Colonic mucosa (tissue), 4 donors: Measurements from ENCODE around the gene TMCO1. TPM values are rescaled to one million over a fixed set of nuclear protein-coding genes. Genes with fewer than 3 reads are reported as not detected.
"Not testable (repeated sequence)": the region's sequence is repeated elsewhere in the genome, so short reads cannot be mapped to it uniquely, and the experiment has no call there.

ENCODE experiments used
- DNase-seq: peaks from one replicate; pipeline ENCODE4 v3.0.0-alpha.2; 2020
- H3K27ac ChIP-seq: fragments of 200-600 bp; one replicate; pipeline ENCODE4 v1.8.0; 2021
- H3K27me3 ChIP-seq: fragments of 200-600 bp; one replicate; pipeline ENCODE4 v1.8.0; 2021
- H3K36me3 ChIP-seq: fragments of 200-600 bp; one replicate; pipeline ENCODE4 v1.8.0; 2021
- H3K4me1 ChIP-seq: fragments of 200-600 bp; one replicate; pipeline ENCODE4 v1.8.0; 2021; ENCODE audit warnings: mild to moderate bottlenecking
- H3K4me3 ChIP-seq: fragments of 200-600 bp; one replicate; pipeline ENCODE4 v1.8.0; 2021
- H3K9ac ChIP-seq, 2 donors: one replicate each; pipeline ENCODE4 v1.7.0; 2013; ENCODE audit warnings: control low read depth in 2 of 2, low read depth in 2 of 2, low read length in 2 of 2
- H3K9me3 ChIP-seq: fragments of 200-600 bp; one replicate; pipeline ENCODE4 v1.8.0; 2021
- intact Hi-C: fragments of 100-400 bp; cut with DNase I; formaldehyde crosslinking; loops from one replicate; pipeline ENCODE4 v1.14.1; 2022
- total RNA-seq, 2 donors: library from RNA; stranded (reverse); fragmentation: NEBNext Ultra II Directional in 1 of 2; extraction: Animal tissue kit (Norgen Biotek cat#: 25700) in 1 of 2; gene quantifications; one replicate each; pipeline ENCODE4 v1.2.1, GENCODE V29; 2021
- TF ChIP-seq, protein P1 (sequence below): fragments of 200-600 bp; IDR thresholded peaks from one replicate; pipeline ENCODE4 v1.8.0; 2022; ENCODE audit warnings: antibody characterized with exemption, mild to moderate bottlenecking
- donor health status: healthy.
- donor health status: DM: no; HTN: no; CAD: no.
- donor health status: DM: no; HTN: no; CAD: no.

The TMCO1 gene
- total RNA-seq, 2 donors from 2014 or later = 149 to 173 TPM

GRCh38 chr1:165799387-165799786, 30.7 kb upstream of the TMCO1 start:
- no peak overlapping the region for H3K27ac ChIP-seq
- H3K9me3 ChIP-seq = no peaks in the 10 kb centered on the region
- DNase-seq = no peak
- H3K27me3 ChIP-seq = no peaks in the 10 kb centered on the region
- no peak overlapping the region for H3K4me3 ChIP-seq
- H3K36me3 ChIP-seq = no peaks in the 10 kb centered on the region
- intact Hi-C loops = no loop called here
- no peak overlapping the region for H3K9ac ChIP-seq
- TF ChIP-seq, protein P1, sequence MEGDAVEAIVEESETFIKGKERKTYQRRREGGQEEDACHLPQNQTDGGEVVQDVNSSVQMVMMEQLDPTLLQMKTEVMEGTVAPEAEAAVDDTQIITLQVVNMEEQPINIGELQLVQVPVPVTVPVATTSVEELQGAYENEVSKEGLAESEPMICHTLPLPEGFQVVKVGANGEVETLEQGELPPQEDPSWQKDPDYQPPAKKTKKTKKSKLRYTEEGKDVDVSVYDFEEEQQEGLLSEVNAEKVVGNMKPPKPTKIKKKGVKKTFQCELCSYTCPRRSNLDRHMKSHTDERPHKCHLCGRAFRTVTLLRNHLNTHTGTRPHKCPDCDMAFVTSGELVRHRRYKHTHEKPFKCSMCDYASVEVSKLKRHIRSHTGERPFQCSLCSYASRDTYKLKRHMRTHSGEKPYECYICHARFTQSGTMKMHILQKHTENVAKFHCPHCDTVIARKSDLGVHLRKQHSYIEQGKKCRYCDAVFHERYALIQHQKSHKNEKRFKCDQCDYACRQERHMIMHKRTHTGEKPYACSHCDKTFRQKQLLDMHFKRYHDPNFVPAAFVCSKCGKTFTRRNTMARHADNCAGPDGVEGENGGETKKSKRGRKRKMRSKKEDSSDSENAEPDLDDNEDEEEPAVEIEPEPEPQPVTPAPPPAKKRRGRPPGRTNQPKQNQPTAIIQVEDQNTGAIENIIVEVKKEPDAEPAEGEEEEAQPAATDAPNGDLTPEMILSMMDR = no peak
- no peaks in the 10 kb centered on the region for H3K4me1 ChIP-seq

- Histone ChIP-seq H3K36me3 (no peaks in the 10 kb centered on the region), H3K4me1 (no peaks in the 10 kb centered on the region), H3K27ac (no peak overlapping the region), H3K4me3 (no peak overlapping the region), H3K9me3 (no peaks in the 10 kb centered on the region), H3K27me3 (no peaks in the 10 kb centered on the region), H3K9ac (no peak overlapping the region)
- TF ChIP-seq, protein P1 = no peak
- DNase-seq = no peak
- intact Hi-C loops = no loop called here
Observed at GRCh38 chr1:165795894-165796293, 27.2 kb upstream of the TMCO1 start.

GRCh38 chr1:165793951-165794350, 25.3 kb upstream of the TMCO1 start:
- DNase-seq = no peak
- no peak overlapping the region for H3K9ac ChIP-seq
- no peaks in the 10 kb centered on the region for H3K9me3 ChIP-seq
- H3K27ac ChIP-seq = no peak overlapping the region
- H3K27me3 ChIP-seq = peaks cover 5% of the 10 kb centered on the region
- intact Hi-C loops = no loop called here
- H3K4me3 ChIP-seq = no peak overlapping the region
- H3K4me1 ChIP-seq = no peaks in the 10 kb centered on the region
- no peaks in the 10 kb centered on the region for H3K36me3 ChIP-seq
- TF ChIP-seq, protein P1 = no peak

DNA sequence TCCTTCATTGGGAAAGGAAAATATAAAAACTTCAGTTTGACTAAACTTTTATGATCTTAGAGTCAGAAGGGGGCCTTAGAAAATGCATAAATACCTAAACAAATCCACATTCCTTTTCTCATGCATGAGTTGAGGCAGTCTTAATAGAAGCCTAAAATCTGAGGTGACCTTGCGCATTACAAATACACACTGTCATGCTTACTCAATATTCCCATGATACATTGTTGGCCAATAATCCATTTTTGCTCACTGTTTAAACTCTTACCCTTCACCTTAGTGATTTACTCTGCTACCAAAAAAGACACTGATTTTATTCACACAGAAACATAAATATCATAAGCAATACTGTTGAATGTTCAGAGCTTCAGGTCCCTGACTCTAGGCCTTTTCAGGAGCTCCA, 19.1 kb upstream of the TMCO1 start:
- DNase-seq = no peak
- H3K36me3 ChIP-seq = no peaks in the 10 kb centered on the region
- no peak overlapping the region for H3K27ac ChIP-seq
- intact Hi-C loops = no loop called here
- peaks cover 5% of the 10 kb centered on the region for H3K27me3 ChIP-seq
- no peak overlapping the region for H3K9ac ChIP-seq
- no peaks in the 10 kb centered on the region for H3K4me1 ChIP-seq
- H3K4me3 ChIP-seq = no peak overlapping the region
- H3K9me3 ChIP-seq = no peaks in the 10 kb centered on the region
- TF ChIP-seq, protein P1 = no peak

- DNase-seq, H3K36me3 ChIP-seq, H3K27me3 ChIP-seq, H3K9ac ChIP-seq, intact Hi-C loops, H3K4me1 ChIP-seq, H3K4me3 ChIP-seq, H3K27ac ChIP-seq, H3K9me3 ChIP-seq: not testable (repeated sequence)
Observed at GRCh38 chr1:165783519-165783918, 14.9 kb upstream of the TMCO1 start.

DNA sequence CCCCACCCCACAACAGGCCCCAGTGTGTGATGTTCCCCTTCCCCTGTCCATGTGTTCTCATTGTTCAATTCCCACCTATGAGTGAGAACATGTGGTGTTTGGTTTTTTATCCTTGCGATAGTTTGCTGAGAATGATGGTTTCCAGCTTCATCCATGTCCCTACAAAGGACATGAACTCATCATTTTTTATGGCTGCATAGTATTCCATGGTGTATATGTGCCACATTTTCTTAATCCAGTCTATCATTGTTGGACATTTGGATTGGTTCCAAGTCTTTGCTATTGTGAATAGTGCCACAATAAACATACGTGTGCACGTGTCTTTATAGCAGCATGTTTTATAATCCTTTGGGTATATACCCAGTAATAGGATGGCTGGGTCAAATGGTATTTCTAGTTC, 9.5 kb upstream of the TMCO1 start:
- H3K4me1 ChIP-seq, intact Hi-C loops, H3K27me3 ChIP-seq, H3K36me3 ChIP-seq, DNase-seq, H3K9me3 ChIP-seq, H3K4me3 ChIP-seq, H3K27ac ChIP-seq, H3K9ac ChIP-seq: not testable (repeated sequence)
